ENCODE results near the gene HOXA3.

Gene HOXA3

GRCh38 chr7:27165089-27165995 is 13.0 kb upstream of the HOXA3 start, which contains the start of gene HOXA9:
TSS of gene HOXA9 (minus strand) at chr7:27165537. CDS start at chr7:27165457, 80 bp downstream.
- peak; percentile 66 to 83 for DNase-seq

DNA sequence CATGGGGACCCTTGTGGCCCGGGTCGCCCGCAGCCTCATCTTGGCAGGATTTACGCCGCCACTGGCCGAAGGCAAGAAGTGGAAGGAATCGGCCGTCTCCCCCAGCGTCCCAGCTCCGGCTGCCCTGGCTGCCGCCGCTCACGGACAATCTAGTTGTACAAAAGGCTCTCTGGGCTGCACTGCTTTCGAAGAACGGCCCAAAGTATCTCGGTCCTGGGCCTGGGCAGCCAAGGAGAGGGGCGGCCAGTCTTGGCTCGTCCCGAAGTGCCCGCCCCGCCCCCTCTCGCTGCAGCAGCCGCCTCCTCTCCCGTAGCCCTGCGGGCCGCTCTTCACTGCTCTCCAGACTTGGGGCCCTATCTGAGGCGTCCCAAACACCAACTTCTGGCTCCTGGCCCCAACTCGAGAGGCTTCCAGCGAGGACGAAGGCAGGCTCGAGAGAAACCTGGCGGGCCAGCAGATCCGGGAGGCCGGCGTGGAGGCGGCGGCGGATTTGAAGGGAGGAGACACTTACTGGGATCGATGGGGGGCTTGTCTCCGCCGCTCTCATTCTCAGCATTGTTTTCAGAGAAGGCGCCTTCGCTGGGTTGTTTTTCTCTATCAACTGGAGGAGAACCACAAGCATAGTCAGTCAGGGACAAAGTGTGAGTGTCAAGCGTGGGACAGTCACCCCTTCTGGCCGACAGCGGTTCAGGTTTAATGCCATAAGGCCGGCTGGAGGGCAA is 12.1 kb upstream of the HOXA3 start:
- peak in 1 of 2 donors; percentile 16 for DNase-seq

GRCh38 chr7:27164045-27164366 is 11.6 kb upstream of the HOXA3 start:
- no peak for DNase-seq

DNA sequence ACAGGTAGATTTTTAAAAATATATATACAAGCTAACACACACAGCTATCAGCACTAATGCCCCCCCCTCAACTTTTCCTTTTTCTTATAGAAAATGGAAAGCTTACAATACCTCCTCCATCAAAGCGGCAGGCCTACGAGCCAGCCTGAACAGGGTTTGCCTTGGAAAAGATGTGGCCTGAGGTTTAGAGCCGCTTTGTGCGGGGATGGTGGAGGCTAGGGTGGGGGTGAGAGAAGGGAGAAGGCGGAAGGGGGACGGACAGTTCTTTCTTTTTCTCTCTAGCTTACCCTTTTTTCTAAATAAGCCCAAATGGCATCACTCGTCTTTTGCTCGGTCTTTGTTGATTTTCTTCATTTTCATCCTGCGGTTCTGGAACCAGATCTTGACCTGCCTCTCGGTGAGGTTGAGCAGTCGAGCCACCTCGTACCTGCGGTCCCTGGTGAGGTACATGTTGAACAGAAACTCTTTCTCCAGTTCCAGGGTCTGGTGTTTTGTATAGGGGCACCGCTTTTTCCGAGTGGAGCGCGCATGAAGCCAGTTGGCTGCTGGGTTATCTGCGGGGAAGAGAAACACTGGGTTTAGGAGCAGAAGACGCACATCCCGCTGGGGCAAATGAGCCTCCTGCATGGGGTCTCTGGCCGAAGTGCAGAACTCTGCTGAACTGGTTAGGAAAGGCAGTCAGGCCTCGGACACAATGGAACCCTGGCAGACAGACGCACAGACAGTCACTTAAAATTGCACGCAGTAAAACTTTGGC is 11.1 kb upstream of the HOXA3 start:
- no peak for DNase-seq

- DNase-seq, result no peak
Observed at GRCh38 chr7:27162561-27163287, 10.3 kb upstream of the HOXA3 start.

DNA sequence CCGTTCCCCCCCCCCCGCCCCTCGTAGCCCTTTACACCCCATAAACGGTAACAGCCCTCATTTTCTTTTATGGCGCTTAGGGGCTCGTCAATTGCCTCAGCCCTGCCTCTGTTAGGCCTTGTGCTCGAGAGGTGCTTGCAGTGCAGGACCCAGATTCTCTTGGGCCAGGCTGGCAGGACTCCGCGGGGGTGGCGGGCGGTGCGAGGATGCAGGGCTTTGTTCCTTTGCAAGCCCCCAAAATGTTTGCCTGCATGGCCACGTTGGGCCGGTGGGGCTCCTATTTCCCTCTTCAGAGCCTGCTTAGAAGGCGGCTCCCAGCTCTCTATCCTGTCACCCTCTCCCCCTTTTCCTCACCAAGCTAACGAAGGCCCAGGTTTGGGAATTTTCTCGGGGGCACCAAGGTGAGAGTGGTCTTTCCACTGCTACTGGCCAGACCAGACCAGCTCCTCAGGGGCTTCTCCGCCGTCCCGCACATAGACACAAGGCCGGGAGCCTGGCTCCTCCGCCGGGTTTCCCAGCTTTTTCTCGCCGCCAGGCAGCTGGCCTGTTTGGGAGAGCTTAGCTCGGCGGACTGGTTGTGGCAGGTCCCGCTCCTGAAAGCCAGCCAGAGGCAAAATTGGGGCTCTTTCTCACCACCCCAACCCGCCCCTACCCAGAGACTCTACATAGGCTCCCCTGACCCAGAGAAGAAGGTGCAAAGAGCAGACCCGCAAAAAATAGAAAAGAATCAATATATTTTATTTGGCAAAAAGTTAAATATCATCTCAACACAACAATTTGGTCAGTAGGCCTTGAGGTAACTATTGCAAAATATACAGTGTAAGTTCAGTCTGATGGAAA is 9.6 kb upstream of the HOXA3 start:
- DNase-seq, result no peak

DNA sequence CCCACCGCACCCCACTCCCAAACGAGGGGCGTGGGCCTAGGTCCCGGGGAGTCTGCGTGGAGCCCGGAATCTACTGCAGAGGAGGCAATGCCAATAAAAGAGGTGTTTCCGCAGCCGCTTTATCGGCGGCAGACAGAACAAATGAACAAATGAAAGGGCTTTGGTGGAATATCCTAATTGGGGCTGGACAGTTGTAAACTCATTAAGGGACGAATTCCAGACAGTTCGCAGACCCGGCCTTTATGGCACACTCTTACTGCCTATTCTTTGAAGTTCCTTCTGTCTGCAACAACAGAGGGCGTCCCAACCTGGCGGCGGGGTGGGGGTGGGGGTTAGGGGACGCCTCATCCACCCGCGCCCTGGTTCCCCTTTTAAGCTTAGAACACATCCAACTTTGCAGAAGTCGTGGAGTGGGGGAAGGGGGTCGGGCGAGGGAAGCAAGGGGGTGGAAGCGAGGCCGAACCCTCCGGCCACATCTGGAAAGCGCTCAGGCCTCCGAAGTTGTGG is 8.9 kb upstream of the HOXA3 start:
- peak; percentile 39 to 57 for DNase-seq

- DNase-seq, result peak; percentile 61 to 89
Observed at GRCh38 chr7:27160546-27161213, 8.3 kb upstream of the HOXA3 start.

GRCh38 chr7:27160145-27160545 is 7.8 kb upstream of the HOXA3 start:
- DNase-seq, result peak in 1 of 2 donors; percentile 11

GRCh38 chr7:27159266-27160144 is 7.1 kb upstream of the HOXA3 start:
- DNase-seq, result no peak

- DNase-seq, result peak in 1 of 2 donors; percentile 37
Observed at GRCh38 chr7:27158436-27159265, 6.3 kb upstream of the HOXA3 start.

DNA sequence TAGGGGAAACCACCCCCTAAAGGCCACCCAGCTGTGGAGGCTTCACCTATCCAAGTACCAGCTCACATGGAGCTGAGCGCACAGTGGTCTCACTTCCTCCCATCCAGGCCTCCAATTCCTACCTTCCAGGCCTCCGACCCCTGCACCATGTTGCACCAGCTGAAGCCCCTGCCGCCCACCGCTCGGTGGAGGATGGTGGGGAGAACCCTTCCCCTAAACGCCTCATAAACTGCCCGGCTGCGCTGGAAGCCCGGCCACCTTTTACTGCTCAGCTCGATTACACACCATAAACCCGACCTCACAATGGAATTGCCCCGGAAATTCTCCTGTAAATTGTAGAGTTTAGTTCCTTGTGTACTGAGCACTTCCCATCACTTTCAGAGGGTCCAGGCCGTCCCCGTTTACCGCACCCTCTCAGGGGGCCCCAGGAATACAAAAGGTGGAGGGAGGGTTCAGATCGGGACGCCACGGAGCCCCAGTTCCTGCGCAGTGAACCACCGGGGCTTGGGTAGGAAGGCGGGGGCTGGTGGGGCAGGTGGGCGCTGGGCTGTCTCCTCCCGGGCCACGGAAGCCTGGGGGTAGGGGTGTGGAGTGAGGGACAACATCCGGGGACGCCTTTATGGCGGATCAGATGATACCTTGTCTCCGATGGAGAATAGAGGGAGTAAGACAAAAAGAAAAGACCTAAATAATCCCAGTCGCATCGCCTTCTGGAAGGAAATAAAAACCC is 5.5 kb upstream of the HOXA3 start:
- peak in 1 of 2 donors; percentile 5 for DNase-seq

- no peak for DNase-seq
Observed at GRCh38 chr7:27156916-27157701, 4.7 kb upstream of the HOXA3 start.

DNA sequence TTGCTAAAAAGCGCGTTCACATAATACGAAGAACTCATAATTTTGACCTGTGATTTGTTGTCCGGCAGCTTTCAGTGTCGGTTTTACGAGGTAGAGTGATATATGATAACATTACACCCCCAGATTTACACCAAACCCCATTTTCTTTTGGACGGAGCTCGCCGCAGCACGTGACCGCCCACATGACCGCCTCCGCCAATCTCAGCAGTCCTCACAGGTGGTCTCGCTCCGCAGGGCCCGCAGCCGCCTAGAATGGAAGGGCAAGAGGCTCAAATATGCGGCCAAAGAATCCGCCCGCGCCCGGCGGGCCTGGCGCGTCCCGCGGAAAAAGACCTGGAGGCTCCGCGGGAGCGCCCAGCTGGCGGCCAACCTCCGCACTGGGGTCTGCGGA is 4.1 kb upstream of the HOXA3 start, which contains the start of gene HOXA7:
TSS of gene HOXA7 (minus strand) at position 168 of the 391 bp plus-strand sequence. CDS start at position 38, 130 bp downstream.
- no peak for DNase-seq

DNA sequence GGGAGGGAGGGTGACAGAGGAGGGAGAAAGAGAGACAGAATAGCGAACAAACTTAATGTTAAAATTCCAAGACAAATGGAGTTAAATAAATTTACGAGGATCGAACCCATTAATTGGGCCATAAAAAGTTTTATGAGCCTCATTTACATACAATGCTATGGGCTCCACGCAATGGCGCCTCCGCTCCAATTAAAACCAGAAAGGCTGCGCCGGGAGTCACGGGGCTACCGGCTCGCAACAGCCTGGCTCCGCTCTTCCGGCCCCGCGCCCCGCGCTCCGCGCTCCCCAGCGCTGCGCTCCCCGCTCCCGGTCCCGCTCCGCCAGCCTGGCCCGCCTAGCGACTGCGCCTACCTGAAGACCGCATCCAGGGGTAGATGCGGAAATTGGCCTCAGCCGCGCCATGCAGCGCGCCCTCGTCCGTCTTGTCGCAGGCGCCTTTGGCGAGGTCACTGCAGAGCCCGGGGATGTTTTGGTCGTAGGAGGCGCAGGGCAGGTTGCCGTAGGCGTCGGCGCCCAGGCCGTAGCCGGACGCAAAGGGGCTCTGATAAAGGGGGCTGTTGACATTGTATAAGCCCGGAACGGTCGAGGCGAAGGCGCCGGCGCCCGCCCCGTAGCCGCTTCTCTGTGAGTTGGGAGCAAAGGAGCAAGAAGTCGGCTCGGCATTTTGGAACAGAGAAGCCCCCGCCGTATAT is 3.6 kb upstream of the HOXA3 start:
- peak in 1 of 2 donors; percentile 12 for DNase-seq
